ENCODE results near the gene ABCF1. TPM values are rescaled to one million over a fixed set of nuclear protein-coding genes. Genes with fewer than 3 reads are reported as not detected.
A peak's percentile ranks its signal among the peaks of the same experiment; 100 is the strongest.

Gene ABCF1
- total and polyA plus RNA-seq, 2 of the 8 experiments (the other 6 are each of a cell fraction or from before 2014, with no cell fraction given): 48.8 to 123 TPM

DNA sequence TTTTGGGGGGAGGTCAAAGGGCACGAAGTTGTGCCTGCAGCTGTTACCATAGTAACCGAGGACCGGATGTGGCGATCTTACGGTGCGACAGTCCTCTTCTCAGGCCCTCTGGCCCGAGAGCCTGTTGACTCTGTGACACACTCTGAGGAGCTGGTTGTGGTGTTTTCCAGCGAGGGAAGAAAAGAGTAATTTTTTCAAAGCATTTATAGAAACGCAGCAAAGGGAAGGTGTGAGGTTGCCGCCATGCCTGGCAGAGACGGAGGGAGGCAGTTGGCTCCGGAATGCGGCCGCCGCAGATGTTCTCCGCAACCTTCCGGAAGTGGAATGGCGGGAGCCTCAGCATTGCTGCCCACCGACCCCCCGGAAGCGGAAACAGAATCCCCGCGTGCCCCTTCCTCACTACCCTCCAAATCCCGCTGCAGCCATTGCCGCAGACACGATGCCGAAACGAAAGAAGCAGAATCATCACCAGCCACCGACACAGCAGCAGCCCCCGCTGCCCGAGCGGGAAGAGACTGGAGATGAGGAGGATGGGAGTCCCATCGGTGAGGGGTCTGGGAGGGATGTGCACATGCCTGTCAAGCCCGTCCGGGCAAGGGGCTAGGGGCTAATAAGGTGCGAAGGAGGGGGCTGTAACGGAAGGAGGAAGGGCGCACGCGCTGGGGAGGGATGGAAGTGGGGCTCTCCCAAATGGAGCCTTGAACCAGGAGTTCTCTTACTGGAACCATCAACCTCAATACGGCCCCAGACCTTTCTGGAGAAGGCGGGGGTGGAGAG is 14.1 kb upstream of the ABCF1 start, which contains the start of gene PRR3:
Gene PRR3, plus strand, starts transcription at position 390 of the 777 bp plus-strand sequence. Its CDS starts 50 bp downstream, at position 440.
- no peak for FAIRE-seq
- TF ChIP-seq BCL11A (IDR thresholded peaks at IDR 0.05; ENCODE audit: low read depth in 2 of 2, low read length in 2 of 2) (no peak), TBP (IDR thresholded peaks at IDR 0.05; ENCODE audit: low read depth, low read length) (peak; percentile 91), MAFK (IDR thresholded peaks at IDR 0.05; ENCODE audit: low read depth, low read length) (peak; percentile 1; the same call in 1 of the 2 replicates), SIRT6 (IDR thresholded peaks at IDR 0.05; ENCODE audit: low read length) (no peak), FOSL1 (IDR thresholded peaks at IDR 0.05; ENCODE audit: insufficient read depth, low read depth, low read length) (no peak), SIX5 (IDR thresholded peaks at IDR 0.05; ENCODE audit: low read depth, low read length) (peak; percentile 19; the same call in 1 of the 2 replicates), PHF8 (conservative IDR thresholded peaks at IDR 0.05; ENCODE audit: low read depth, low read length) (peak; percentile 92), KDM1A (IDR thresholded peaks at IDR 0.05; ENCODE audit: borderline replicate concordance, low read length) (peak; percentile 23; the same call in 1 of the 2 replicates)
- TF ChIP-seq, protein P1, sequence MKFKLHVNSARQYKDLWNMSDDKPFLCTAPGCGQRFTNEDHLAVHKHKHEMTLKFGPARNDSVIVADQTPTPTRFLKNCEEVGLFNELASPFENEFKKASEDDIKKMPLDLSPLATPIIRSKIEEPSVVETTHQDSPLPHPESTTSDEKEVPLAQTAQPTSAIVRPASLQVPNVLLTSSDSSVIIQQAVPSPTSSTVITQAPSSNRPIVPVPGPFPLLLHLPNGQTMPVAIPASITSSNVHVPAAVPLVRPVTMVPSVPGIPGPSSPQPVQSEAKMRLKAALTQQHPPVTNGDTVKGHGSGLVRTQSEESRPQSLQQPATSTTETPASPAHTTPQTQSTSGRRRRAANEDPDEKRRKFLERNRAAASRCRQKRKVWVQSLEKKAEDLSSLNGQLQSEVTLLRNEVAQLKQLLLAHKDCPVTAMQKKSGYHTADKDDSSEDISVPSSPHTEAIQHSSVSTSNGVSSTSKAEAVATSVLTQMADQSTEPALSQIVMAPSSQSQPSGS (IDR thresholded peaks at IDR 0.05; ENCODE audit: low read length): no peak; the same call in 1 of the 2 replicates

More for the DNA sequence above, 14.1 kb upstream of the ABCF1 start, which contains the start of gene PRR3:
- Histone ChIP-seq H3K14ac (ENCODE audit: insufficient read length) (peak within 1 kb of the TSS; percentile 63), H4K8ac (ENCODE audit: extremely low read depth, insufficient read depth, low read length) (peak within 1 kb of the TSS; percentile 97), H3K18ac (ENCODE audit: extremely low read depth, low read length) (peak within 1 kb of the TSS; percentile 100), H2BK5ac (ENCODE audit: low read depth, low read length) (peak within 1 kb of the TSS; percentile 99), H3K4me1 (replicated peaks in 1 of 4; ENCODE audit: control insufficient read depth in 3 of 4, insufficient read depth in 4 of 4, low read length in 3 of 4) (peaks cover 0 to 3% (median 1%) of the 10 kb centered on the region in 4 experiments; a peak in 1 of 7 replicates), H4K20me1 (replicated peaks in 1 of 2; ENCODE audit: control insufficient read depth in 1 of 2, insufficient read depth in 2 of 2, low read length in 2 of 2) (peaks cover 3 to 11% of the 10 kb centered on the region in 2 experiments), H2BK120ac (replicated peaks; ENCODE audit: low read depth, low read length) (no peak within 1 kb of the TSS), H3K56ac (replicated peaks; ENCODE audit: insufficient read length, low read depth, low read length) (peak within 1 kb of the TSS; percentile 90), H3K9me3 (ENCODE audit: insufficient read depth in 2 of 2, low read depth in 1 of 2, low read length in 1 of 2) (no peaks in the 10 kb centered on the region), H4K91ac (replicated peaks; ENCODE audit: insufficient read length, low read length) (peak within 1 kb of the TSS; percentile 94), H3K4me2 (ENCODE audit: insufficient read depth in 1 of 2, low read depth in 2 of 2, low read length in 2 of 2) (peak within 1 kb of the TSS; percentile 92 to 99), H3K27ac (ENCODE audit: low read depth, low read length) (peak within 1 kb of the TSS; percentile 93), H3K79me2 (ENCODE audit: control insufficient read depth in 1 of 2, insufficient read depth in 2 of 2, low read length in 2 of 2) (peaks cover 3 to 34% of the 10 kb centered on the region in 2 experiments), H3K4me3 (ENCODE audit: extremely low read depth in 1 of 4, insufficient read depth in 2 of 4, low read depth in 3 of 4, low read length in 4 of 4) (peak within 1 kb of the TSS; percentile 76 to 91 (median 89)), H2BK20ac (ENCODE audit: low read length) (0 out of 2 replicates have a peak within 1 kb of the TSS, but pooled peaks have one; percentile 76), H3K23me2 (ENCODE audit: low read depth, low read length) (peaks cover 16% of the 10 kb centered on the region), H2AFZ (ENCODE audit: low read length) (peak within 1 kb of the TSS; percentile 38; the same call in 1 of the 2 replicates), H3K79me1 (ENCODE audit: low read depth, low read length) (0 out of 2 replicates have a peak, but pooled peaks cover 8% of the 10 kb centered on the region), H3K4ac (replicated peaks; ENCODE audit: insufficient read length, low read depth, low read length) (peak within 1 kb of the TSS; percentile 75), H3K23ac (ENCODE audit: insufficient read length) (no peak within 1 kb of the TSS), H3K9ac (replicated peaks in 1 of 4; ENCODE audit: extremely low read depth in 1 of 4, low read depth in 3 of 4, low read length in 3 of 4) (peak within 1 kb of the TSS; percentile 70 to 93 (median 90)), H4K5ac (ENCODE audit: insufficient read length, low read depth, low read length) (peak within 1 kb of the TSS; percentile 98), H3K36me3 (ENCODE audit: control insufficient read depth in 2 of 4, insufficient read depth in 4 of 4, low read length in 3 of 4) (peaks cover 6 to 28% (median 20%) of the 10 kb centered on the region in 4 experiments; a peak in 7 of 8 replicates), H2AK5ac (ENCODE audit: low read depth, low read length) (no peak within 1 kb of the TSS), H2BK15ac (ENCODE audit: low read length) (peak within 1 kb of the TSS; percentile 94; the same call in 1 of the 2 replicates), H2BK12ac (ENCODE audit: low read depth, low read length) (peak within 1 kb of the TSS; percentile 97), H3K27me3 (replicated peaks in 1 of 4; ENCODE audit: control insufficient read depth in 3 of 4, extremely low read depth in 1 of 4, insufficient read depth in 3 of 4, low read length in 3 of 4) (no peaks in the 10 kb centered on the region)
- peak; percentile 60 to 92 for DNase-seq (ENCODE audit: low read depth in 1 of 2, low spot score in 2 of 2)
- WGBS, 2 experiments (ENCODE audit: extremely low coverage in 1 of 2, insufficient coverage in 1 of 2, insufficient read length in 1 of 2, insufficient replicate concordance in 2 of 2, low coverage in 1 of 2, low lambda C conversion rate in 2 of 2, missing lambda C conversion rate in 1 of 2): 1% methylated on average over 42 of the region's 42 CpGs; no CpG with 5 or more reads in 1 of the 2 experiments
- CTCF ChIA-PET (ENCODE audit: partially characterized antibody): interaction anchor here (0.6 to 6.4 kb wide), 4 partner anchors 9 to 531 kb away, joined by 3 to 76 read pairs (median 4); no protein-coding TSS in a partner anchor
- POLR2A ChIA-PET (ENCODE audit: partially characterized antibody): interaction anchor here (0.6 to 5.4 kb wide), 20 partner anchors 9 to 172 kb away, joined by 3 to 68 read pairs (median 6); partner anchors contain the start of genes ABCF1, MRPS18B and PPP1R10
